ENCODE measurements around the gene CEP112.

The CEP112 gene

DNA sequence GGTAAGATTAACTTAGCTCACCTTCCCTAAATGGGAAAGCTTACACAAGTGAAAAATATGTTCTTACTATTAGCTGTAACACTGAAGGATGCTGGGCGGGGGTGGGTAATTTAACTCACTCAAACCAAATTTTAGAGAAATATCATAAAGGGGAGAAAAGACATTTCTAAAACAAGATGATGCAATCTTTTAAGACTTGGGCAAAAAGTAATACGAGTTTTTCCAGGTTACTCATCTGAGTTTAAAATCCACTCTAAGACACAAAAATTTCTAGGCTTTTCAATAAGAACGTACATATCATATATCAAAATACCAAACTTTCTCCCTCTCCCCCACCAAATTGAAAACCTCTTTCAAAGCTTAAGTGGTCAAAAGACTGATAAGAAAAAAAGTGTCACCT is 228.8 kb downstream of the CEP112 start:
- Histone ChIP-seq H3K4me1 (ENCODE audit: low read length) (no peaks in the 10 kb centered on the region), H3K9me2 (replicated peaks; ENCODE audit: insufficient read depth, low read length) (no peaks in the 10 kb centered on the region), H3K79me2 (ENCODE audit: low read length) (no peaks in the 10 kb centered on the region), H3K27me3 (replicated peaks; ENCODE audit: insufficient read depth, low read length) (no peaks in the 10 kb centered on the region), H3K36me3 (replicated peaks; ENCODE audit: insufficient read depth, low read length) (no peaks in the 10 kb centered on the region), H4K20me1 (ENCODE audit: insufficient read depth, low read length) (no peaks in the 10 kb centered on the region), H3K4me3 (ENCODE audit: low read length) (no peak overlapping the region), H3K27ac (ENCODE audit: low read length) (no peak overlapping the region), H3K9me3 (replicated peaks; ENCODE audit: insufficient read depth, low read length) (no peaks in the 10 kb centered on the region), H3F3A (ENCODE audit: insufficient read depth, low read length) (no peaks in the 10 kb centered on the region), H2AFZ (ENCODE audit: low read length) (no peak overlapping the region), H3K4me2 (ENCODE audit: low read depth, low read length) (no peak overlapping the region), H3K9ac (ENCODE audit: low read length) (no peak overlapping the region)
- no peak for DNase-seq
- no peak for TF ChIP-seq EZH2 (optimal IDR thresholded peaks at IDR 0.05; ENCODE audit: low read depth, low read length)
- TF ChIP-seq, protein P1, sequence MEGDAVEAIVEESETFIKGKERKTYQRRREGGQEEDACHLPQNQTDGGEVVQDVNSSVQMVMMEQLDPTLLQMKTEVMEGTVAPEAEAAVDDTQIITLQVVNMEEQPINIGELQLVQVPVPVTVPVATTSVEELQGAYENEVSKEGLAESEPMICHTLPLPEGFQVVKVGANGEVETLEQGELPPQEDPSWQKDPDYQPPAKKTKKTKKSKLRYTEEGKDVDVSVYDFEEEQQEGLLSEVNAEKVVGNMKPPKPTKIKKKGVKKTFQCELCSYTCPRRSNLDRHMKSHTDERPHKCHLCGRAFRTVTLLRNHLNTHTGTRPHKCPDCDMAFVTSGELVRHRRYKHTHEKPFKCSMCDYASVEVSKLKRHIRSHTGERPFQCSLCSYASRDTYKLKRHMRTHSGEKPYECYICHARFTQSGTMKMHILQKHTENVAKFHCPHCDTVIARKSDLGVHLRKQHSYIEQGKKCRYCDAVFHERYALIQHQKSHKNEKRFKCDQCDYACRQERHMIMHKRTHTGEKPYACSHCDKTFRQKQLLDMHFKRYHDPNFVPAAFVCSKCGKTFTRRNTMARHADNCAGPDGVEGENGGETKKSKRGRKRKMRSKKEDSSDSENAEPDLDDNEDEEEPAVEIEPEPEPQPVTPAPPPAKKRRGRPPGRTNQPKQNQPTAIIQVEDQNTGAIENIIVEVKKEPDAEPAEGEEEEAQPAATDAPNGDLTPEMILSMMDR (IDR thresholded peaks at IDR 0.05; ENCODE audit: low read length): no peak
- TF ChIP-seq EZH2phosphoT487 (IDR thresholded peaks at IDR 0.05; ENCODE audit: low read length): no peak

DNA sequence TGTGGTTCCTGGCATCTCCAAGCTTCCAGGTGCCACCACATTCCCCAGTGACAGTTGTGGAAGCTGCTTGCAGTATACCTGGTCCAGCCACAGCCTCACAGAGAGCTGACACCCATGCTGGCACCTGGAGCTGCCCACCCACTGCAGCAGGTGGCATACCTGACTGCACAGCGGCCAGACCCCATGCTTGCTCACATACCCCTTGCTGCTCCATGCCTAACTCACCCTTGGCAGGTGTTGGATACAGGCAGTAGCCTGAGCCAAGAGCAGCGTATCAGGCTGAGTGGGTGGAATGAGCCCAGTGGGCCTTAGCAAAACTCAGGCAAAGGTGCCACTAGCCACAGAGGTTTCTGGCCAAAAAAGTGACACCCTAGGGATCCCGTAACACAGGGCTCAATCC is 232.3 kb downstream of the CEP112 start:
- H3F3A ChIP-seq (ENCODE audit: insufficient read depth, low read length): no peaks in the 10 kb centered on the region
- H3K9me3 ChIP-seq (replicated peaks; ENCODE audit: insufficient read depth, low read length): no peaks in the 10 kb centered on the region
- H3K79me2 ChIP-seq (ENCODE audit: low read length): no peaks in the 10 kb centered on the region
- TF ChIP-seq EZH2 (optimal IDR thresholded peaks at IDR 0.05; ENCODE audit: low read depth, low read length) (no peak), EZH2phosphoT487 (IDR thresholded peaks at IDR 0.05; ENCODE audit: low read length) (no peak)
- TF ChIP-seq, protein P1 (IDR thresholded peaks at IDR 0.05; ENCODE audit: low read length): no peak
- no peak overlapping the region for H3K4me2 ChIP-seq (ENCODE audit: low read depth, low read length)
- no peaks in the 10 kb centered on the region for H3K9me2 ChIP-seq (replicated peaks; ENCODE audit: insufficient read depth, low read length)
- no peak overlapping the region for H3K4me3 ChIP-seq (ENCODE audit: low read length)
- H3K36me3 ChIP-seq (replicated peaks; ENCODE audit: insufficient read depth, low read length): no peaks in the 10 kb centered on the region
- H3K9ac ChIP-seq (ENCODE audit: low read length): no peak overlapping the region
- no peak overlapping the region for H2AFZ ChIP-seq (ENCODE audit: low read length)
- H3K27ac ChIP-seq (ENCODE audit: low read length): no peak overlapping the region
- no peak for DNase-seq
- no peaks in the 10 kb centered on the region for H4K20me1 ChIP-seq (ENCODE audit: insufficient read depth, low read length)
- no peaks in the 10 kb centered on the region for H3K27me3 ChIP-seq (replicated peaks; ENCODE audit: insufficient read depth, low read length)
- H3K4me1 ChIP-seq (ENCODE audit: low read length): no peaks in the 10 kb centered on the region

DNA sequence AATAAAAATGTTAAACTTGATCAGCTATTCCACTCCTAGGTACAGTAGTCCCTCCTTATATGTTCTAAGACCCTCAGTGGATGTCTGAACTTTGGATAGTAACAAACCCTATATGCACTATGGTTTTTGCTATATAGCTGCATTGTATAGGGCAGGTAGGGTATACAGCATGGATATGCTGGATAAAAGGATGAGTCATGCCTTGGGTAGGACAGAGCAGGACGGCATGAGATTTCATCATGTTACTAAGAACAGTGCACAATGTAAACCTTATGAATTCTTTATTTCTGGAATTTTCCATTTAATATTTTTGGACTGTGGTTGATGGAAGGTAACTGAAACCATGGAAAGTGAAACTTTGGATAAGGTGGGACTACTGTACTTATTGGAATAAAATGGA is 235.1 kb downstream of the CEP112 start:
- Histone ChIP-seq H3K36me3 (replicated peaks; ENCODE audit: insufficient read depth, low read length) (no peaks in the 10 kb centered on the region), H3K9me2 (replicated peaks; ENCODE audit: insufficient read depth, low read length) (no peaks in the 10 kb centered on the region), H3K4me1 (ENCODE audit: low read length) (no peaks in the 10 kb centered on the region), H3K79me2 (ENCODE audit: low read length) (no peaks in the 10 kb centered on the region), H3K27ac (ENCODE audit: low read length) (no peak overlapping the region), H3K9ac (ENCODE audit: low read length) (no peak overlapping the region), H2AFZ (ENCODE audit: low read length) (no peak overlapping the region), H3K9me3 (replicated peaks; ENCODE audit: insufficient read depth, low read length) (no peaks in the 10 kb centered on the region), H3F3A (ENCODE audit: insufficient read depth, low read length) (no peaks in the 10 kb centered on the region), H3K27me3 (replicated peaks; ENCODE audit: insufficient read depth, low read length) (no peaks in the 10 kb centered on the region), H4K20me1 (ENCODE audit: insufficient read depth, low read length) (no peaks in the 10 kb centered on the region), H3K4me3 (ENCODE audit: low read length) (no peak overlapping the region), H3K4me2 (ENCODE audit: low read depth, low read length) (no peak overlapping the region)
- TF ChIP-seq, protein P1 (IDR thresholded peaks at IDR 0.05; ENCODE audit: low read length): no peak
- TF ChIP-seq EZH2phosphoT487 (IDR thresholded peaks at IDR 0.05; ENCODE audit: low read length): no peak
- TF ChIP-seq EZH2 (optimal IDR thresholded peaks at IDR 0.05; ENCODE audit: low read depth, low read length): no peak
- no peak for DNase-seq

Measured in MM.1S (cell line).